Cerebellar nuclear complex (tissue), 1 donor: ENCODE data around the gene CCL22.

Experiments
- DNase-seq, 2 experiments: peaks; one replicate each; lab custom pipeline; 2025; lab: John Stamatoyannopoulos, UW

Gene CCL22

DNA sequence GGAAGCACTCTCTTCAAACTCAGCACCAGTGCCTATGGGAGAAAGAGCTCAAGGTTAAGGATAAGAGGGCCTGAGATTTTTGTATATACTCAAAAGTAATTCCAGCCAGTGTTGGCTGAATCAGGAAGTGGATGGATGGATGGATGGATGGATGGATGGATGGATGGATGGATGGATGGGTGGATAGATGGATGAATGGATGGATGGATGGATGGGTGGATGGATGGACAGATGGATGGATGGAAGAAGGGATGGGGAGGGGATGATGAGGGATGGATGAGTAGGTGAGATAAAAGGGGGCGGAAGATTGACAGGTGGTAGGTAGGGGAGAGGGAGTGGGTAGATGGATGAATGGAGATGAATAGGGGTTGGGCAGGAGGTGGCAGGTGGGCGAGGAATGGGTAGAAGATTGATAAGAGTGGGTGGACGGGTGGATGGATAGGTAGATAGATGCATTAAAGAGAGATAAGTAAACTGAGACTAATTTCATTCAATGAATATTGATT, 17.8 kb downstream of the CCL22 start:
- no peak for DNase-seq

DNA sequence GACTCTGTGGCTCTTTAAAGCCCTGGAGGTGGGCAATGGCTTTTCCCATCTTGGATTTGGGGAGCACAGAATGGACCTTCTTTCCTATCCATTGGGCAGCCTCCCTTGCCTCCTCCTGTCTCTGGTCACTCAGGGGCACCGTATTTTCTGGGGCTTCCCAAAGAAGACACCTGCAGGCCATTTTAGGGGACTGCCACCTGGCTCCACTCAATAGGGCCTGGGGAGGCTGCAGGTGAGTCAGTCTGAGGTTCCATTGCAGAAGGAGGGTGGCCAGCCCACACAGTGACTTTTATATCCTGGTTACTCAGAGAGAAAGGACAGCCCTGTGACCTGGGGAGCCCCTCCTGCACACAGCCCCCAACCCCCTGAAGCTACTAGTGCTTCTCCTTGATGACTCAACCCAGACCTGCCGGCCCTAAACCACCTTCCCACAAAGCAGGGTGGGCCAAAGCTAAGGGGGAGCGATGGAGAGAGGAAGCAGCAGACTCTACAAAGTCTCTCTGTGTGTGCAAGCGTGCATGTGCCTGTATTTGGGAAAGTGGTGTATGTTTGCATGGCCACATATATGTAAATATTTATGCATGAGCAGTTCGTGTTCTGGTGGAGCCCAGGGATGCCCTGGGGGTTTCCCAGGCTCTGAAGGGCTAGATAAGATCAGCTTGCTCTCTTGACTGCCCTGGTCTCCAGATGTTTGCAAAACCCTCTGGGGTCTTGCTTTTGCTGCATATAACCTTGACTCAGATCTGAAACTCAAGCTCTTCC, 18.7 kb downstream of the CCL22 start:
- DNase-seq = no peak

DNA sequence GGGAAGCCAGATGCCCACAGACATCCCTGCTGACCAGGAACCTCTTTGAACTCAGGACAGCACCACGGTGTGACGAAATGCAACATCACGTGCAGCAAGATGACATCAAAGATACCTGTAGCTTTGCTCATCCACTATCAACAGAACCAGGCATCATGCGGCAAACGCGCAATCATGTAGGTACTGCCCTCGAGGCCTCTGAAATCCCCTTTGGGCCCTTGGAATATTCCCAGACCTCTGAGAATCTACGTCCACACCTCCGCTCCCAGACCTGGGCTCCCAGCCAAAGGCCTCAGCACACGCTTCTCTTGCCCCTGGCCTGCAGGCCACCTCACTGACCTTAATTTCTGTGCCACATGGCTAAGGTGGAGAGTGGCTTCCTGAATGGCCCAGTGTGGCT, 21.0 kb downstream of the CCL22 start:
- no peak for DNase-seq

DNA sequence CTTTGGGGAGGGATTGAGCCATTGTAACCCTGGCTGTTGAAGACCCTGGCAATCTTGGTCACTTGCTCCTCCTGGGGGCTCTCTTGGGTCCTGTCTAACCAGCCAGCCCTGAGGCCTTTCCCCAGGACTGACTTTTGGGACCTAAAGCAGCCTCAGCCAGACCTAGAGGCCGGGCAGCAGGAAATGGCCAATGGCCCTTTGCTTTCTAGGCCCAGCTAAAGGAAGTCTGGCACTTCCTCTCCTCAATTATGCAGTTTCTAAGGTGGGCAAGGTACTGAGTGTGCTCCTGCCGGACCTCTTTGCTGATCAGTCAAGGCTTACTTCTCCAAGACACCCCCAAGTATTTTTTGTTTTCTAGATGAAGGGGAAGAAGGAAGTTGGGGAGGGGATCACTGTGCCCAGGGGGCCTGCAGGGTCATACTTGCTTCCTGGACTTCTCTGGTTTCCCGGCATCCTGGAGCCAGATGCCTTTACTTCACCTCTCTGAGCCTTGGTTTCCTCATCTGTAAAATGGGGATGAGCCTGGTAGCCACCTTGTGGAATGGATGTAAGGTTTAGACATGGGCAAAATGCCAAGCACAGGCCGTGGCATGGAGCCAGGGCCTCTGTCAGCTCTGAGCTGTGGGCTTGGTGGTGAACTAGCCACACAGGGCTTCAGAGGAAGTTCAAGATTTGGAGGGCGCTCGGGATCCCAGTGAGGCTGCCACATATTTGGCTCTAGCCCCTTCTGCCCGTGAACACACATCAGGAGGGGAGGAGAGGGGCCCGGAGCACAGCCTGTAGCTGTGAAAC, 22.3 kb downstream of the CCL22 start:
- no peak for DNase-seq

DNA sequence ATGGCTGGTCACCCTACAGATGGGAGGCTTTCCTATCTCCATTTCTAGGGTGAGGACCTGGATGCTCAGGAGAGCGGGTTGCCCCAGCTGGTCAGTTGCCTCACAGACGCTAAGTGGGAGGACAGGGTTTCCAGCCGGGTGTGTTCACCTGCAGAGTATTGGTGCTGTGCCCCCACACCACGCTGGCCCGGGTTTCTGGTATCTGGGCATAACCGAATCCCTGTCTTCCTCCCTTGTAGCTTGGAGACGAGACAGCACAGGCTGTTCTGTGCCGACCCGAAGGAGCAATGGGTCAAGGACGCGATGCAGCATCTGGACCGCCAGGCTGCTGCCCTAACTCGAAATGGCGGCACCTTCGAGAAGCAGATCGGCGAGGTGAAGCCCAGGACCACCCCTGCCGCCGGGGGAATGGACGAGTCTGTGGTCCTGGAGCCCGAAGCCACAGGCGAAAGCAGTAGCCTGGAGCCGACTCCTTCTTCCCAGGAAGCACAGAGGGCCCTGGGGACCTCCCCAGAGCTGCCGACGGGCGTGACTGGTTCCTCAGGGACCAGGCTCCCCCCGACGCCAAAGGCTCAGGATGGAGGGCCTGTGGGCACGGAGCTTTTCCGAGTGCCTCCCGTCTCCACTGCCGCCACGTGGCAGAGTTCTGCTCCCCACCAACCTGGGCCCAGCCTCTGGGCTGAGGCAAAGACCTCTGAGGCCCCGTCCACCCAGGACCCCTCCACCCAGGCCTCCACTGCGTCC, 23.4 kb downstream of the CCL22 start:
- no peak for DNase-seq

DNA sequence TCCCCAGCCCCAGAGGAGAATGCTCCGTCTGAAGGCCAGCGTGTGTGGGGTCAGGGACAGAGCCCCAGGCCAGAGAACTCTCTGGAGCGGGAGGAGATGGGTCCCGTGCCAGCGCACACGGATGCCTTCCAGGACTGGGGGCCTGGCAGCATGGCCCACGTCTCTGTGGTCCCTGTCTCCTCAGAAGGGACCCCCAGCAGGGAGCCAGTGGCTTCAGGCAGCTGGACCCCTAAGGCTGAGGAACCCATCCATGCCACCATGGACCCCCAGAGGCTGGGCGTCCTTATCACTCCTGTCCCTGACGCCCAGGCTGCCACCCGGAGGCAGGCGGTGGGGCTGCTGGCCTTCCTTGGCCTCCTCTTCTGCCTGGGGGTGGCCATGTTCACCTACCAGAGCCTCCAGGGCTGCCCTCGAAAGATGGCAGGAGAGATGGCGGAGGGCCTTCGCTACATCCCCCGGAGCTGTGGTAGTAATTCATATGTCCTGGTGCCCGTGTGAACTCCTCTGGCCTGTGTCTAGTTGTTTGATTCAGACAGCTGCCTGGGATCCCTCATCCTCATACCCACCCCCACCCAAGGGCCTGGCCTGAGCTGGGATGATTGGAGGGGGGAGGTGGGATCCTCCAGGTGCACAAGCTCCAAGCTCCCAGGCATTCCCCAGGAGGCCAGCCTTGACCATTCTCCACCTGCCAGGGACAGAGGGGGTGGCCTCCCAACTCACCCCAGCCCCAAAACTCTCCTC, 24.1 kb downstream of the CCL22 start:
- no peak for DNase-seq

DNA sequence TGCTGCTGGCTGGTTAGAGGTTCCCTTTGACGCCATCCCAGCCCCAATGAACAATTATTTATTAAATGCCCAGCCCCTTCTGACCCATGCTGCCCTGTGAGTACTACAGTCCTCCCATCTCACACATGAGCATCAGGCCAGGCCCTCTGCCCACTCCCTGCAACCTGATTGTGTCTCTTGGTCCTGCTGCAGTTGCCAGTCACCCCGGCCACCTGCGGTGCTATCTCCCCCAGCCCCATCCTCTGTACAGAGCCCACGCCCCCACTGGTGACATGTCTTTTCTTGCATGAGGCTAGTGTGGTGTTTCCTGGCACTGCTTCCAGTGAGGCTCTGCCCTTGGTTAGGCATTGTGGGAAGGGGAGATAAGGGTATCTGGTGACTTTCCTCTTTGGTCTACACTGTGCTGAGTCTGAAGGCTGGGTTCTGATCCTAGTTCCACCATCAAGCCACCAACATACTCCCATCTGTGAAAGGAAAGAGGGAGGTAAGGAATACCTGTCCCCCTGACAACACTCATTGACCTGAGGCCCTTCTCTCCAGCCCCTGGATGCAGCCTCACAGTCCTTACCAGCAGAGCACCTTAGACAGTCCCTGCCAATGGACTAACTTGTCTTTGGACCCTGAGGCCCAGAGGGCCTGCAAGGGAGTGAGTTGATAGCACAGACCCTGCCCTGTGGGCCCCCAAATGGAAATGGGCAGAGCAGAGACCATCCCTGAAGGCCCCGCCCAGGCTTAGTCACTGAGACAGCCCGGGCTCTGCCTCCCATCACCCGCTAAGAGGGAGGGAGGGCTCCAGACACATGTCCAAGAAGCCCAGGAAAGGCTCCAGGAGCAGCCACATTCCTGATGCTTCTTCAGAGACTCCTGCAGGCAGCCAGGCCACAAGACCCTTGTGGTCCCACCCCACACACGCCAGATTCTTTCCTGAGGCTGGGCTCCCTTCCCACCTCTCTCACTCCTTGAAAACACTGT, 25.0 kb downstream of the CCL22 start:
- DNase-seq = no peak

DNA sequence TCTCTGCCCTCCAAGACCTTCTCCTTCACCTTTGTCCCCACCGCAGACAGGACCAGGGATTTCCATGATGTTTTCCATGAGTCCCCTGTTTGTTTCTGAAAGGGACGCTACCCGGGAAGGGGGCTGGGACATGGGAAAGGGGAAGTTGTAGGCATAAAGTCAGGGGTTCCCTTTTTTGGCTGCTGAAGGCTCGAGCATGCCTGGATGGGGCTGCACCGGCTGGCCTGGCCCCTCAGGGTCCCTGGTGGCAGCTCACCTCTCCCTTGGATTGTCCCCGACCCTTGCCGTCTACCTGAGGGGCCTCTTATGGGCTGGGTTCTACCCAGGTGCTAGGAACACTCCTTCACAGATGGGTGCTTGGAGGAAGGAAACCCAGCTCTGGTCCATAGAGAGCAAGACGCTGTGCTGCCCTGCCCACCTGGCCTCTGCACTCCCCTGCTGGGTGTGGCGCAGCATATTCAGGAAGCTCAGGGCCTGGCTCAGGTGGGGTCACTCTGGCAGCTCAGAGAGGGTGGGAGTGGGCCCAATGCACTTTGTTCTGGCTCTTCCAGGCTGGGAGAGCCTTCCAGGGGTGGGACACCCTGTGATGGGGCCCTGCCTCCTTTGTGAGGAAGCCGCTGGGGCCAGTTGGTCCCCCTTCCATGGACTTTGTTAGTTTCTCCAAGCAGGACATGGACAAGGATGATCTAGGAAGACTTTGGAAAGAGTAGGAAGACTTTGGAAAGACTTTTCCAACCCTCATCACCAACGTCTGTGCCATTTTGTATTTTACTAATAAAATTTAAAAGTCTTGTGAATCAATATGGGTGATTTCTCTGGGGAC, 25.9 kb downstream of the CCL22 start:
- no peak for DNase-seq

DNA sequence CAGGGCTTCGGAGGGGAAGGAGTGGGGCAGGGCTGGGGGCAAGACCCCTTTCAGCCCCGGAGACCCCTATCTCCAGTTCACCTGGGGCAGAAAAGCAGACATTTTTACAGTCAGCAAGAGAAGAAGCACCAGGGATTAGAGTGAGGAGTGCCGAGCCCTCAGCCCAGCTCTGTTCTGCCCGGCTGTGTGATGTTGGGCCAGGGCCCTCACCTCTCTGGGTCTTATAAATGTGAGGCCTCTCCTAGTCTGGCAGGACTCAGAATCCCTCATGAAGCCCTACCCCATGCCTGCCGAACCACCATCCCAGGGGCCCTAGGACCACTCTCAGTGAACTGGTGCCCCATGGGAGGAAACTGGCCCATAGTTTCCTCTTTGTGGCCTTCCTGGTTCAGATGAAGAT, 26.5 kb downstream of the CCL22 start:
- no peak for DNase-seq

DNA sequence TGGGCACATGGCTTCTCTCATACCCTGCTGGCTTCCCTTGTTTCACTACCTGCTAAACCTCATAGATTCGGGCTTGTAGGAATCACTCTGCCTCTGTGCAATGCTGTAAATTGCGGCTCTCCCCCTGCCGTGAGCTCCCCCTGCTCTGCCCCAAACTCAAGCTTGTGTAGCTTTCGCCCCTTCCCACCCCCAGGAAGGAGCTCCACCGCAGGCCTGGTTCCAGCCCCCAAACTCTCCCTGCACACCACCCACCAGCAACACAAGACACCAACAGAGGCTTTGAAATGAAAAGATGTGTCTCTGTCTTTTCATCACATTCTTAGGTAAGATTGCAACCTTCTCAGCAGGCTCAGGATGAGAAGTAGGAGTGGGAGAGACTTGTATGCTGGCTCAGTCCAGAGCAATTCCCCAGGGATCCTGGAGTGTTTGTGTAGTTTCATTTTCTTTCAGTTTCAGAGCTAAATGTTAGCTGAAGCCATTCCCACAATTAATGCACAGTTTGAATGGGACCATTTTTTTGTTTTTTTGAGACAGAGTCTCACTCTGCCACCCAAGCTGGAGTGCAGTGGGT, 27.9 kb downstream of the CCL22 start:
- DNase-seq = no peak

DNA sequence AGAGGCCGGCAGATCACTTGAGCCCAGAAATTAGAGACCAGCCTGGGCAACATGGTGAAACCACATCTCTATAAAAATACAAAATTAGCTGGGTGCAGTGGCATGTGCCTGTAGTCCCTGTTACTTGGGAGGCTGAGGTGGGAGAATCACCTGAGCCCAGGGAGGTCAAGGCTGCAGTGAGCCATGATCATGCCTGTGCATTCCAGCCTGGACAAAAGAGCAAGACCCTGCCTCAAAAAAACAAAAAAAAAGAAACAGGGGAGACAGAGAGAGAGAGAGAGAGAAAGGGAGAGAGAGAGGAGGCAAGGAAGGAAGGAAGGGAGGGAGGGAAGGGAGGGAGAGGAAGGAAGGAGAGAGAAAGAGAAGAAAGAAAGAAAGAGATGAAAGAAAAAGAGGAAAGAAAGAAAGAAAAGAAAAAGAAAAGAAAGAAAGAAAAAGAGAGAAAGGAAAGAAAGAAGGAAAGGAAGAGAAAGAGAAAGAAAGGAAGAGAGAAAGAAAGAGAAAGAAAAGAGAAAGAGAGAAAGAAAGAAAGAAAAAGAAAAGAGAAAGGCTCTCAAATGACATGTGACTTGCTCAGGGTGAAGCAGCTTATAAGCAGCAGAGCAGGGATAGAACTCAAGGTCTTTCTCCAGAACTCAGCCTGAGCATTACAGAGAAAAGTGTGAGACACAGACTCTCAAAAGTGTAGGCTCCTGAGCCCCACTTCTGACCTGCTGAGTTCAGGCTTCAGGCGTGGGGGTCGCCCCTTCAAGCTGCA, 29.2 kb downstream of the CCL22 start:
- no peak for DNase-seq

DNA sequence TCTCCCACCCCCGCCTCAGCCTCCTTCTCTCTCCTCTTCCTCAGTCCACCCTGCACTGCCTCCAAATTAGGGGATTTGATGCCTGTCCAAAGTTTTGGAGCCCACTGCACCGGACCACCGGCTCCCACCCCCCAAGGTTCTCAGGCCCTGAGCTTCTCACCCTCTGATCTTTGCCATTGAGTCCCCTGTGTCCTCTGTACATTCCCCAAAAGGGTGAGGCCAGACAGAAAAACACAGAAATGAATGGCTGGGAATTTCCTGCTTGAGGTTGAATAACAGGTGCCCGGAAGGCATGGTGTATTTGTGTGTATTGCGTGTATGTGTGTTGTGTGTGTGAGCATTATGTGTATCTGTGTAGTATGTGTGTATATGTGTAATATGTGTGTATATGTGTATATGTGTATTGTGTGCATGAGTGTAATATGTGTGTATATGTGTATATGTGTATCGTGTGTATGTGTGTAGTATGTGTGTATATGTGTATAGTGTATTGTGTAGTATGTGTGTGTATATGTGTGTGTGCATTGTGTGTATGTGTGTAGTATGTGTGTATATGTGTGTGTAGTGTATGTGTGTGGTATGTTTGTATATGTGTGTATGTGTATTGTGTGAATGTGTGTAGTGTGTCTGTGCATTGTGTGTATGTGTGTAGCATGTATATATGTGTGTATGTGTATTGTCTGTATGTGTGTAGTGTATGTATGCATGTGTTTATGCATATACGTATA, 29.9 kb downstream of the CCL22 start:
- DNase-seq = no peak

DNA sequence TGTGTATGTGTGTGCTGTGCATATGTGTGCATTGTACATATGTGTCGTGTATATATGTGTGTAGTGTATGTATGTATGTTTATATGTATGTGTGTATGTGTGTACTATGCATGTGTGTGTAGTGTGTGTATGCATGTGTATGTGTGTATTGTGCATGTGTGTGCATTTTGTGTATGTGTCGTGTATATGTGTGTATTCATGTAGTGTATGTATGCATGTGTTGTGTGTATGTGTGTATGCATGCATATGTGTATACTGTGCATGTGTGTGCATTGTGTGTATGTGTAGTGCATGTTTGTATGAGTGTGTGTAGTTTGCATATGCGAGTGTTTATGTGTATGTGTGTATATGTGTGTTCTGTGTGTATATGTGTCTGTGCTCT, 30.5 kb downstream of the CCL22 start:
- DNase-seq = no peak

DNA sequence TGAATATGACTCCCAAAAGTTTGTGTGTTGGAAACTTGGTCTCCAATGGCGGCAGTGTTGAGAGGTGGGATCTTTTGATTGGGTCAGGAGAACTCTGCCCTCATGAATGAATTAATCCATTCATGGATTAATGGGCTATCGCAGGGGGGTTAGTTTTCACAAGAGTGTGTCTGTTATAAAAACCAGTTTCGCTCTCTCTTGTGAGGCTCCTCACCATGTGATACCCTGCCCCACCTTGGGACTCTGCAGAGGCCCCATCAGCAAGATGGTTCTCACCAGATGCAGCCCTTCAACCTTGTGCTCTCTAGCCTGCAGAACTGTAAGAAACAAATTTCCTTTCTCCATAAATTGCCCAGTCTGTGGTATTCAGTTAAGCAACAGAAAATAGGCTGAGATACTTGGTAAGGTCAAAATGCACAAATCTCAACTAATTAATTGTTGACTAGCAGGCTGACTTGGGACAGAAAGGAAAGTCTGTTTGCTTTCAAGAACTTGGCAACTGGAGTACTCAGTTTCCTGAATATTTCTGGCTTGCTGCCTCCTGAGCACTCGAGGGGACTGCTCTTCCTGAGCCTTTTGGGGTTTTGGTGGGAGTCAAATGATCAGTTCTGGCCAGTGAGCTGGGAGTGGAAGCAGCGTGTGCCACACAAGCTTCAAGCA, 32.2 kb downstream of the CCL22 start:
- no peak for DNase-seq

DNA sequence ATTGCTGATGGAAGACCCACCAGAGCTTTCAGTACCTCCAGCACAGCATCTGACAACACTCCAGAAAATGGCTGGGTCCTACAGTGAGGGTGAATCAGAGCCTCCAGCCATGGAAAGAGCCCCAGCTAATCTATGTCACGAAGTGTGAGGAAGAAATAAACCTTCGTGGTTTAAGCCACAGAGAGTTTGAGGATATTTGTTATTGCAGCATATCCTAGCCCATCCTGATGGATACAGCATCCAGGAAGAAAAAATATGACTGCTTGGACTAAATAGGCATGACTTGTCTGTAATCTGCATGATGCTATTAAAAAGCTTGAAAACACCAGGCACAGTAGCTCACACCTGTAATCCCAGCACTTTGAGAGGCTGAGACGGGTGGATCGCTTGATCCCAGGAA, 32.7 kb downstream of the CCL22 start:
- DNase-seq = no peak

DNA sequence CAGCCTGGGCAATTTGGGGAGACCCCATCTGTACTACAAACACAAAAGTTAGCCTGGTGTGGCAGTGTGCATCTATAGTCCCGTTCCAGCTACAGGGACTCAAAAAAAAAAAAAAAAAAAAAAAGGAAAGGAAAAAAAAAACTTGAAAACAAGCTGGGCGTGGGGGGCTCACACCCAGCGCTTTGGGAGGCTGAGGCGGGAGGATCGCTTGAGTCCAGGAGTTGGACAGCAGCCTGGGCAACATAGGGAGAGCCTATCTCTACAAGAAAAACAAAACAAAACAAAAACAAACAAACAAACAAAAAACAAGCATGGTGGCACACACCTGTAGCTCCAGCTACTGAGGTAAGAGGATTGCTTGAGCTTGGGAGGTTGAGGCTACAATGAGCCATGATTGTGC, 33.1 kb downstream of the CCL22 start:
- DNase-seq = no peak

DNA sequence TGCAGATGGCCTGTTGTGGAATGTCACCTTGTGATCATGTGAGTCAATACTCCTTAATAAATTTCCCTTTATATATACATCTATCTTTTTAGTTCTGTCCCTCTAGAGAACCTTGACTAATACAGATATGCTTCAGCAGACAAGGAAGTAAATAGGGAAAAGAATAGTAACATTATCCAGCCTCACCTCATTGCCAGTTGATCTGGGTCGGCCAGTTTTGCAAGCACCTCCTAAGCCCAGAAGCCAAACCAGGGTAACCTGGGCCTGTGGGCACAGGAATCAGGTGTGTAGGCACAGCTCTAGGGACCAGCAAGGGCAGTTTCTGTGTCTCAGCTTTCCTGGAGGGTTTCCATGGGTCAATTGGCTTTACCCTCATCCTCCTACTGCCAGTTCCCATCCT, 34.1 kb downstream of the CCL22 start:
- DNase-seq = no peak

DNA sequence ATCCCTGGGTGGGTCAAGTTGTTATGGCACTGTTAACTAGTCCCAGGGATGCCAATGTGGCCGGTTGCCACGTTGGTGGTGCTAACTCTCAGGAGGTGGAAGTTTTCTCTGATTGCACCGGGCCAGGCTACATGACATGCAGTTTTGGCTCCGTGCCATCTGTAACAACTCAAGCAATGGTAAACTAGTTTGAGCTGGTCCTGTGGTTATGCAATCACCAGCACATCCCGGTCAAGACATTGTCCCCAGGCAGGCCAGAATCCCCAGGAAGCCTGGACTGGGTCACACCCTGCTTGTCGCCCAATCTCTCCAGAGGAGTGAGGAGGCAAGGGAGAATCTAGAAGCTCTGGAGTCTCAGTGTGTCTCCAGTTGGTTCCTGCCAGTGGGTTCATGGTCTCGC, 35.9 kb downstream of the CCL22 start:
- DNase-seq = no peak
